ENCODE data around the gene DAPL1.

DNA sequence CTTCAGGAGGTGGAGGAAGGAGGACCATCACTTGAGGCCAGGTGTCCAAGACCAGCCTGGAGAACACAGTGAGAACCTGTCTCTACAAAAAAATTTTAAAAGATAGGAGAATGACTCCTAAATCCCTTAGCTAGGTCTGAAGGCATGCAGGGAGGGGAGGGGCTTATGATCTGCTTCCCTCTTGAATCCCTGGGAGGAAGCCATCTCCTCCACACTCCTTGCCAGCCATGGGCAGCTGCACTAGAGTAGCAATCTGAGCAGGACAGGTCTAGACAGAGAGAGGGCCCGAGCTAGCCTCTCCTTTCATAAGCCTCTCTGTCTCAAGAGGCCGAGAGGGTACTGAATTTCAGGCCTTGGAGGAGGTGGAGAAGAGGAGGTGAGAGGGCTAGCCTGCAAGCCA lies 42.5 kb downstream of the DAPL1 start:
- TF ChIP-seq EZH2phosphoT487 (IDR thresholded peaks at IDR 0.05; ENCODE audit: insufficient read depth, low read depth) = no peak
- no peak for TF ChIP-seq EZH2 (IDR thresholded peaks at IDR 0.05; ENCODE audit: insufficient read depth, poor library complexity, severe bottlenecking)
